A673 (cell line): ENCODE results near the gene CYP1A2.

ENCODE experiments used
- CTCF ChIP-seq: fragments of 300-800, 200-600 bp; sonication (generic); conservative IDR thresholded peaks from 2 replicates; pipeline ENCODE4 v1.5.1; 2017; ENCODE audit warnings: low read depth, mild to moderate bottlenecking, antibody characterized with exemption, low read length, moderate library complexity, mixed read lengths
- EZH2 ChIP-seq: fragments of 200-600 bp; sonication (generic); IDR thresholded peaks from 2 replicates; pipeline ENCODE4 v1.6.1; 2017; ENCODE audit warnings: borderline replicate concordance, low read depth, mild to moderate bottlenecking, mixed read lengths, antibody characterized with exemption, low read length; ENCODE audit not compliant: poor library complexity, severe bottlenecking

GRCh38 chr15:74752011-74752410 lies 3.4 kb downstream of the CYP1A2 start:
- TF ChIP-seq CTCF (no peak), EZH2 (no peak)
